Neural progenitor cell (in vitro differentiated cells): Measurements from ENCODE around the gene SMAP1. TPM values are rescaled to one million over a fixed set of nuclear protein-coding genes. Genes with fewer than 3 reads are reported as not detected.

Experiments used
- DNase-seq: peaks from one replicate; pipeline ENCODE4 v3.0.0-alpha.2; 2016; ENCODE audit warnings: low spot score
- H2AFZ ChIP-seq: fragments of 200-600 bp; sonication (generic); replicated peaks from 2 replicates; pipeline ENCODE4 v1.6.1; 2016; ENCODE audit warnings: antibody characterized with exemption
- H3F3A ChIP-seq: fragments of 200-600 bp; sonication (generic); 2 replicates; pipeline ENCODE4 v1.6.1; 2016; ENCODE audit warnings: antibody characterized with exemption, low read depth
- H3K27ac ChIP-seq: fragments of 200-600 bp; sonication (generic); 2 replicates; pipeline ENCODE4 v1.5.1; 2016; ENCODE audit warnings: mild to moderate bottlenecking
- H3K27me3 ChIP-seq: fragments of 200-600 bp; sonication (generic); 2 replicates; pipeline ENCODE4 v1.6.1; 2016; ENCODE audit warnings: mild to moderate bottlenecking, moderate library complexity
- H3K36me3 ChIP-seq: fragments of 200-600 bp; sonication (generic); 2 replicates; pipeline ENCODE4 v1.5.1; 2016
- H3K4me1 ChIP-seq: fragments of 200-600 bp; sonication (generic); 2 replicates; pipeline ENCODE4 v1.6.1; 2016; ENCODE audit warnings: mixed run types
- H3K4me2 ChIP-seq: fragments of 200-600 bp; sonication (generic); 2 replicates; pipeline ENCODE4 v1.6.1; 2016
- H3K4me3 ChIP-seq: fragments of 200-600 bp; sonication (generic); 2 replicates; pipeline ENCODE4 v1.5.1; 2016
- H3K79me2 ChIP-seq: fragments of 200-600 bp; sonication (generic); 2 replicates; pipeline ENCODE4 v1.6.1; 2016; ENCODE audit warnings: low read depth
- H3K9ac ChIP-seq: fragments of 200-600 bp; sonication (generic); 2 replicates; pipeline ENCODE4 v1.6.1; 2016
- H3K9me3 ChIP-seq: fragments of 200-600 bp; sonication (generic); 2 replicates; pipeline ENCODE4 v1.5.1; 2016; ENCODE audit warnings: low read depth
- H4K20me1 ChIP-seq: fragments of 200-600 bp; sonication (generic); 2 replicates; pipeline ENCODE4 v1.6.1; 2016; ENCODE audit warnings: low read depth
- H3K27ac Mint-ChIP-seq: 3 replicates; pipeline ENCODE4 v1.8.0; 2021; ENCODE audit warnings: mixed read lengths
- H3K27me3 Mint-ChIP-seq: 2 replicates; pipeline ENCODE4 v1.8.0; 2022; ENCODE audit warnings: low read depth, mild to moderate bottlenecking, inconsistent platforms, moderate library complexity, mixed read lengths; ENCODE audit not compliant: insufficient read depth
- H3K36me3 Mint-ChIP-seq: 3 replicates; pipeline ENCODE4 v1.8.0; 2021; ENCODE audit warnings: mixed read lengths
- H3K4me1 Mint-ChIP-seq: 3 replicates; pipeline ENCODE4 v1.8.0; 2021; ENCODE audit warnings: mixed read lengths
- H3K4me3 Mint-ChIP-seq: 3 replicates; pipeline ENCODE4 v1.8.0; 2021; ENCODE audit warnings: mild to moderate bottlenecking, moderate library complexity, mixed read lengths
- H3K9me3 Mint-ChIP-seq: 3 replicates; pipeline ENCODE4 v1.8.0; 2020; ENCODE audit warnings: mixed read lengths
- CTCF ChIP-seq: fragments of 200-600 bp; sonication (generic); IDR thresholded peaks from 2 replicates; pipeline ENCODE4 v1.5.1; 2017; ENCODE audit warnings: antibody characterized with exemption, mild to moderate bottlenecking
- EZH2 ChIP-seq: fragments of 200-600 bp; sonication (generic); IDR thresholded peaks from 2 replicates; pipeline ENCODE4 v1.6.1; 2017; ENCODE audit warnings: antibody characterized with exemption, mild to moderate bottlenecking, moderate library complexity
- EZH2phosphoT487 ChIP-seq: fragments of 200-600 bp; sonication (generic); IDR thresholded peaks from 2 replicates; pipeline ENCODE4 v1.6.1; 2017; ENCODE audit warnings: antibody characterized with exemption
- total RNA-seq: library from RNA; depleted of rRNA; stranded (reverse); fragments of >200 nt; gene quantifications from 2 replicates; pipeline ENCODE4 v1.2.3, GENCODE V29; 2015; ENCODE audit warnings: low replicate concordance

SMAP1 gene
- total RNA-seq, 1 donor from 2014 or later: 36.5 TPM

- Mint-ChIP-seq H3K27me3 (no peaks in the 10 kb centered on the region), H3K4me1 (peaks cover 13% of the 10 kb centered on the region), H3K9me3 (no peaks in the 10 kb centered on the region), H3K36me3 (peaks cover 1% of the 10 kb centered on the region), H3K27ac (peak overlapping the region; percentile 1), H3K4me3 (no peak overlapping the region)
- Histone ChIP-seq H2AFZ (no peak overlapping the region), H3K79me2 (no peaks in the 10 kb centered on the region), H3K27me3 (no peaks in the 10 kb centered on the region), H4K20me1 (no peaks in the 10 kb centered on the region), H3K27ac (no peak overlapping the region), H3F3A (no peaks in the 10 kb centered on the region), H3K9ac (no peak overlapping the region), H3K4me3 (no peak overlapping the region), H3K36me3 (no peaks in the 10 kb centered on the region), H3K9me3 (no peaks in the 10 kb centered on the region), H3K4me1 (peaks cover 7% of the 10 kb centered on the region), H3K4me2 (no peak overlapping the region)
- DNase-seq: no peak
- TF ChIP-seq CTCF (no peak), EZH2 (no peak), EZH2phosphoT487 (no peak)
Observed at GRCh38 chr6:70846207-70846835, 178.6 kb downstream of the SMAP1 start.

- Mint-ChIP-seq H3K27ac (peak overlapping the region; percentile 30), H3K27me3 (no peaks in the 10 kb centered on the region), H3K36me3 (peaks cover 1% of the 10 kb centered on the region), H3K4me1 (peaks cover 13% of the 10 kb centered on the region), H3K4me3 (no peak overlapping the region), H3K9me3 (no peaks in the 10 kb centered on the region)
- H3K27ac ChIP-seq: peak overlapping the region; percentile 41
- DNase-seq: no peak
- no peaks in the 10 kb centered on the region for H3K79me2 ChIP-seq
- H3K36me3 ChIP-seq: no peaks in the 10 kb centered on the region
- no peak overlapping the region for H3K4me2 ChIP-seq
- H3K9ac ChIP-seq: no peak overlapping the region
- H3F3A ChIP-seq: no peaks in the 10 kb centered on the region
- TF ChIP-seq EZH2phosphoT487: no peak
- no peak for TF ChIP-seq CTCF
- H4K20me1 ChIP-seq: no peaks in the 10 kb centered on the region
- H3K9me3 ChIP-seq: no peaks in the 10 kb centered on the region
- H2AFZ ChIP-seq: no peak overlapping the region
- peaks cover 7% of the 10 kb centered on the region for H3K4me1 ChIP-seq
- H3K27me3 ChIP-seq: no peaks in the 10 kb centered on the region
- H3K4me3 ChIP-seq: no peak overlapping the region
Observed at GRCh38 chr6:70847106-70848084, 179.7 kb downstream of the SMAP1 start.

- no peaks in the 10 kb centered on the region for H3K36me3 ChIP-seq
- no peaks in the 10 kb centered on the region for H3K27me3 ChIP-seq
- H3K4me3 Mint-ChIP-seq: no peak overlapping the region
- peaks cover 1% of the 10 kb centered on the region for H3K36me3 Mint-ChIP-seq
- H2AFZ ChIP-seq: no peak overlapping the region
- H3K9me3 Mint-ChIP-seq: no peaks in the 10 kb centered on the region
- H3K27ac ChIP-seq: no peak overlapping the region
- no peaks in the 10 kb centered on the region for H3K9me3 ChIP-seq
- no peak overlapping the region for H3K4me3 ChIP-seq
- peaks cover 7% of the 10 kb centered on the region for H3K4me1 ChIP-seq
- DNase-seq: no peak
- H3K4me2 ChIP-seq: no peak overlapping the region
- no peaks in the 10 kb centered on the region for H3K27me3 Mint-ChIP-seq
- no peaks in the 10 kb centered on the region for H3K79me2 ChIP-seq
- H3F3A ChIP-seq: no peaks in the 10 kb centered on the region
- TF ChIP-seq EZH2: no peak
- TF ChIP-seq EZH2phosphoT487: no peak
- TF ChIP-seq CTCF: no peak
- no peak overlapping the region for H3K9ac ChIP-seq
- no peaks in the 10 kb centered on the region for H4K20me1 ChIP-seq
- H3K27ac Mint-ChIP-seq: no peak overlapping the region
- peaks cover 13% of the 10 kb centered on the region for H3K4me1 Mint-ChIP-seq
Observed at GRCh38 chr6:70849348-70850069, 181.8 kb downstream of the SMAP1 start.
